PFSK-1 (cell line): ENCODE data around the gene STK16.

Experiments used
- POLR2AphosphoS5 ChIP-seq: IDR thresholded peaks from 2 replicates; pipeline ENCODE4 v1.6.1; 2012; ENCODE audit warnings: low read depth, mild to moderate bottlenecking, control low read depth, low read length, moderate library complexity
- SIN3A ChIP-seq: IDR thresholded peaks from 2 replicates; pipeline ENCODE4 v1.6.1; 2012; ENCODE audit warnings: mild to moderate bottlenecking, low read length, moderate library complexity, borderline replicate concordance; ENCODE audit not compliant: insufficient read depth
- TAF1 ChIP-seq: IDR thresholded peaks from 2 replicates; pipeline ENCODE4 v1.6.1; 2012; ENCODE audit warnings: low read length, control low read depth, borderline replicate concordance; ENCODE audit not compliant: insufficient read depth
- TF ChIP-seq, protein P1 (sequence below), 2 experiments: IDR thresholded peaks; 2 replicates each; pipeline versions ENCODE4 v1.6.1 to v1.8.0; 2011 to 2012; ENCODE audit warnings: low read depth in 2 of 2, low read length in 2 of 2, control low read depth in 1 of 2, inconsistent platforms in 1 of 2, mild to moderate bottlenecking in 1 of 2, moderate library complexity in 1 of 2; ENCODE audit not compliant: insufficient read depth in 1 of 2

DNA sequence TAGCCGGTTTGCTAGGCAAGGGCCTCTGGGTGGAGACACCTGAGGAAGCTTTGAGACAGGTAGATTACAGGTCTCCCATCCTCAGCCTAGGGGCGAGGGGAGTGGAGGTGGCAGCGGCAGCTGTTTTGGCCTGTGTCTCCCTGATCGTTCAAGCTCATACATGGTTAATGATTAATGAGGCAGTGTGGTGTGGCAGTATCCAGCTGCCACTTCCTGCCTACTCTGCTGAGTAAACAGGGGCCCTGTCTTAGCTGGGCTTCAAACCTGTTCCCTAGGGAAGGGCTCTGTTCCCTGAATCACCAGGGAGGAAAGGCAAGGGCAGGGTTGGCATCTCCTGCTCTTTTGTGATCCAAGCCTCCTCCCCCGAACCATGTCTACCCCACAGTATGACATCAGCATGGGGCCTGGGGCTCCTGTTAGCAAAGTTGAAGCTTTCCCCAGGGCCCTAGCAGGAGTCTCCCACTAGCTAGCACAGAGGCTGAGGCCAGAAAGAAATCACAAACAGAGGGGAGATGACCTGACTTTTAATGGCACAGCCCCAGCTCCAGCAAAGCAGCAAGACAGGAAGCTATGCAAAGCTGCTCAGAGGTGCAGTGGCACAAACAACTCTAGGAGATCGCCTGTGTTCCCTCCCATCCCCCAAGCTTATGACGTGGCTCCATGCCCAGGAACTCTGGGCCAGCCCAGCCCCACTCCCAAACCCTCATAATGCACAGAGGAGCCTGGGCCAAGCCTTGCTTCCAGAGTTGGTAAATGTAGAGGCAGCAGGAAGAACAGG lies 4.1 kb downstream of the STK16 start:
- TF ChIP-seq, protein P1, sequence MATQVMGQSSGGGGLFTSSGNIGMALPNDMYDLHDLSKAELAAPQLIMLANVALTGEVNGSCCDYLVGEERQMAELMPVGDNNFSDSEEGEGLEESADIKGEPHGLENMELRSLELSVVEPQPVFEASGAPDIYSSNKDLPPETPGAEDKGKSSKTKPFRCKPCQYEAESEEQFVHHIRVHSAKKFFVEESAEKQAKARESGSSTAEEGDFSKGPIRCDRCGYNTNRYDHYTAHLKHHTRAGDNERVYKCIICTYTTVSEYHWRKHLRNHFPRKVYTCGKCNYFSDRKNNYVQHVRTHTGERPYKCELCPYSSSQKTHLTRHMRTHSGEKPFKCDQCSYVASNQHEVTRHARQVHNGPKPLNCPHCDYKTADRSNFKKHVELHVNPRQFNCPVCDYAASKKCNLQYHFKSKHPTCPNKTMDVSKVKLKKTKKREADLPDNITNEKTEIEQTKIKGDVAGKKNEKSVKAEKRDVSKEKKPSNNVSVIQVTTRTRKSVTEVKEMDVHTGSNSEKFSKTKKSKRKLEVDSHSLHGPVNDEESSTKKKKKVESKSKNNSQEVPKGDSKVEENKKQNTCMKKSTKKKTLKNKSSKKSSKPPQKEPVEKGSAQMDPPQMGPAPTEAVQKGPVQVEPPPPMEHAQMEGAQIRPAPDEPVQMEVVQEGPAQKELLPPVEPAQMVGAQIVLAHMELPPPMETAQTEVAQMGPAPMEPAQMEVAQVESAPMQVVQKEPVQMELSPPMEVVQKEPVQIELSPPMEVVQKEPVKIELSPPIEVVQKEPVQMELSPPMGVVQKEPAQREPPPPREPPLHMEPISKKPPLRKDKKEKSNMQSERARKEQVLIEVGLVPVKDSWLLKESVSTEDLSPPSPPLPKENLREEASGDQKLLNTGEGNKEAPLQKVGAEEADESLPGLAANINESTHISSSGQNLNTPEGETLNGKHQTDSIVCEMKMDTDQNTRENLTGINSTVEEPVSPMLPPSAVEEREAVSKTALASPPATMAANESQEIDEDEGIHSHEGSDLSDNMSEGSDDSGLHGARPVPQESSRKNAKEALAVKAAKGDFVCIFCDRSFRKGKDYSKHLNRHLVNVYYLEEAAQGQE (IDR thresholded peaks at IDR 0.05; ENCODE audit: insufficient read depth in 1 of 2, low read depth in 2 of 2, low read length in 2 of 2): no peak
- TF ChIP-seq POLR2AphosphoS5: no peak; the same call in 1 of the 2 replicates
- no peak for TF ChIP-seq TAF1
- no peak for TF ChIP-seq SIN3A
